ENCODE measurements around the gene WNT10A.

WNT10A gene

DNA sequence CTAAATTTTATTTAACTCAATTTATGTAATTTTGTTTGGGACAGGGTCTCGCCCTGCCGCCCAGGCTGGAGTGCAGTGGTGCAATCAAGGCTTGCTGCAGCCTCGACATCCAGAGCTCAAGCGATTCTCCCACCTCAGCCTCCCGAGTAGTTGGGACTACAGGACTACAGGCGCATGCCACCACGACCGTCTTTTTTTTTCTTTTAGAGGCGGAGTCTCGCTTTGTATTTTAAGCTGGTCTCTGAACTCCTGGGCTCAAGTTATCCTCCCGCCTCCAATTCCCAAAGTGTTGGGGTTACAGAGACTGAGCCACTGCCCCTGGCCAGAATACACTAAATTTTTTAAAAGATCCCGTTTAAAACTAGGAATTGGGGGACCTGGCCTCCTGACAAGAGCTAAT lies 18.5 kb downstream of the WNT10A start:
- ChIA-PET CTCF (interaction anchor here (0.8 to 16.3 kb wide), 15 partner anchors 9 to 204 kb away, joined by 3 to 453 read pairs (median 4); partner anchors contain the start of genes CDK5R2, WNT10A and WNT6), POLR2A (no interaction called here)
- DNase-seq (ENCODE audit: low read depth, low spot score) = no peak
- no peak for TF ChIP-seq CTCF (IDR thresholded peaks at IDR 0.05; ENCODE audit: insufficient read depth, low read length, missing control alignments)
- H3K4me3 ChIP-seq (ENCODE audit: low read depth, low read length) = no peak overlapping the region

- no peak for DNase-seq (ENCODE audit: low read depth, low spot score)
- H3K4me3 ChIP-seq (ENCODE audit: low read depth, low read length) = no peak overlapping the region
- no peak for TF ChIP-seq CTCF (IDR thresholded peaks at IDR 0.05; ENCODE audit: insufficient read depth, low read length, missing control alignments)
- ChIA-PET CTCF (interaction anchor here (1.7 to 5.5 kb wide), 3 partner anchors 8 to 27 kb away, joined by 4 to 30 read pairs (median 5); no protein-coding TSS in a partner anchor), POLR2A (no interaction called here)
These were observed 21.8 kb downstream of the WNT10A start for GRCh38 chr2:218902427-218902826.

DNA sequence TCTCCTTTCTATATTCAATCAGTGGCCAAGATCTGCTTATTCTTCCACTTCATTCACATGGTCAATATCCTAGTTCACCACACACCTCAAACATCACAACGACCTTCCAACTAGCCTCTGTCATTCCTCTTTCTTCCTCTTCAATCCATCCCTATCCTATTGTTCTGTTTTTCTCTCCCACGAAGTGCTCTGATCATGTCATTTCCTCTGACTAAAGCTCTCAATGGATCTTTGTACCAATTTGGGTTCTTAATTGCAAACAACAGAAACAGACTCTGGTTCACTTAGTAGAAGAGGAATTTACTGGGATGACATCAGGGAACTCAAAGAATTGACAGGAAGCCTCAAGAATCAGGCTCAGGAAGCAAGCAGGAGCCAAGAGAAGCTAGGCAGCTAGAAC lies 23.5 kb downstream of the WNT10A start:
- POLR2A ChIA-PET = no interaction called here

GRCh38 chr2:218908721-218909619 lies 28.3 kb downstream of the WNT10A start:
- POLR2A ChIA-PET = no interaction called here
- CTCF ChIA-PET = interaction anchor here (0.9 to 4.2 kb wide), 7 partner anchors 10 to 246 kb away, joined by 3 to 35 read pairs (median 6); no protein-coding TSS in a partner anchor
- peak; percentile 24 for DNase-seq (ENCODE audit: low read depth, low spot score)
- no peak for TF ChIP-seq CTCF (IDR thresholded peaks at IDR 0.05; ENCODE audit: insufficient read depth, low read length, missing control alignments)
- peak overlapping the region; percentile 62 for H3K4me3 ChIP-seq (ENCODE audit: low read depth, low read length)

More for the DNA sequence above, 23.5 kb downstream of the WNT10A start:
- CTCF ChIA-PET = interaction anchor here (1.3 to 5.5 kb wide), 2 partner anchors 29 to 109 kb away, joined by 4 to 30 read pairs; no protein-coding TSS in a partner anchor
- no peak for DNase-seq (ENCODE audit: low read depth, low spot score)
- H3K4me3 ChIP-seq (ENCODE audit: low read depth, low read length) = no peak overlapping the region
- no peak for TF ChIP-seq CTCF (IDR thresholded peaks at IDR 0.05; ENCODE audit: insufficient read depth, low read length, missing control alignments)

DNA sequence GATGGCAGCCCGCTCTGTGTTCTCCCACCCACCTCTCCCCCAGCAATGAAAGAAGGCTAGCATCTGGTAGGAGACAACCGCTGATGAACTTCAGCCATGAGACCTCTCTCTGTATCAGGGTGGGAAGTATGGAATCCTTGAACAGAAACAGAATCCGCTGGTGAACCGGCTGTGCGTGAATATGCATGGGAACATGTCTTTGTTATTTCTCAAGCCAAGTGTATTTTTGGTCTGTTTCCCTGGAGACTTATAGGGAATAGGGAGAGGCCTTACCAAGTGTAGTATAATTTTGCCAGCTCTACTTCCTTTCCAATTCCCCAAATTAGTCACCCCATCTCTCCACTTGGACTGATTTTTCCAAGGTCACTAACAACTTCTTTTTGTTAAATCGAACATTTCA lies 30.1 kb downstream of the WNT10A start:
- CTCF ChIA-PET = interaction anchor here (0.8 to 4.2 kb wide), 4 partner anchors 13 to 69 kb away, joined by 3 to 35 read pairs (median 8); no protein-coding TSS in a partner anchor

More for the DNA sequence above, 30.1 kb downstream of the WNT10A start:
- no peak for TF ChIP-seq CTCF (IDR thresholded peaks at IDR 0.05; ENCODE audit: insufficient read depth, low read length, missing control alignments)
- no peak overlapping the region for H3K4me3 ChIP-seq (ENCODE audit: low read depth, low read length)
- POLR2A ChIA-PET = no interaction called here
- DNase-seq (ENCODE audit: low read depth, low spot score) = no peak

Data from AG04449 (cell line).